SK-N-SH (cell line): ENCODE measurements around the gene TNFAIP2. TPM values are rescaled to one million over a fixed set of nuclear protein-coding genes. Genes with fewer than 3 reads are reported as not detected.

Experiments used
- CTCF ChIA-PET: fragments of 300-600, 350-600 bp; formaldehyde crosslinking; extraction: SDS; loops from one replicate; lab custom pipeline; 2021; lab: Yijun Ruan, JAX
- POLR2A ChIA-PET: fragments of 350-600 bp; sonication (Branson Sonifier 250); formaldehyde crosslinking; extraction: SDS; loops from one replicate; lab custom pipeline; 2020; ENCODE audit warnings: antibody characterized with exemption, inconsistent platforms; lab: Yijun Ruan, JAX
- DNase-seq: peaks from one replicate; pipeline ENCODE4 v3.0.0; 2012
- H2AFZ ChIP-seq: fragments of 200-600 bp; sonication (generic); 2 replicates; pipeline ENCODE4 v1.8.1; 2016; ENCODE audit warnings: antibody characterized with exemption, mild to moderate bottlenecking, low read depth
- H3F3A ChIP-seq: fragments of 200-600 bp; sonication (generic); replicated peaks from 2 replicates; pipeline ENCODE3; 2016; ENCODE audit warnings: antibody characterized with exemption, mild to moderate bottlenecking; ENCODE audit not compliant: insufficient read depth
- H3K27ac ChIP-seq, 2 experiments: fragments of 200-500 bp in 1 of 2; fragments of 200-600 bp in 1 of 2; sonication (Bioruptor generic) in 1 of 2; sonication (generic), shearing (Covaris generic) in 1 of 2; 2 replicates each; pipeline versions ENCODE4 v1.5.1 to v1.6.1; 2014 to 2016; ENCODE audit warnings: low read depth in 2 of 2, inconsistent platforms in 1 of 2, low read length in 1 of 2, mild to moderate bottlenecking in 1 of 2, mixed read lengths in 1 of 2
- H3K27me3 ChIP-seq: fragments of 200-600 bp; sonication (generic), shearing (Covaris generic); 2 replicates; pipeline ENCODE4 v1.6.1; 2016; ENCODE audit warnings: mixed run types; ENCODE audit not compliant: insufficient read depth
- H3K36me3 ChIP-seq, 2 experiments: fragments of 200-500 bp in 1 of 2; fragments of 200-600 bp in 1 of 2; sonication (Bioruptor generic) in 1 of 2; sonication (generic) in 1 of 2; replicated peaks in 1 of 2; 2 replicates each; pipeline versions ENCODE3 to v1.5.1; 2014 to 2016; ENCODE audit warnings: low read length in 1 of 2, mild to moderate bottlenecking in 1 of 2; ENCODE audit not compliant: insufficient read depth in 2 of 2, control insufficient read depth in 1 of 2
- H3K4me1 ChIP-seq, 2 experiments: fragments of 200-500 bp in 1 of 2; fragments of 200-600 bp in 1 of 2; sonication (Bioruptor generic) in 1 of 2; sonication (generic), shearing (Covaris generic) in 1 of 2; 2 replicates each; pipeline versions ENCODE4 v1.5.1 to v1.6.1; 2014 to 2016; ENCODE audit warnings: low read depth in 1 of 2, low read length in 1 of 2, mixed run types in 1 of 2; ENCODE audit not compliant: insufficient read depth in 2 of 2, control insufficient read depth in 1 of 2
- H3K4me2 ChIP-seq: fragments of 200-600 bp; sonication (generic), shearing (Covaris generic); 2 replicates; pipeline ENCODE4 v1.6.1; 2017; ENCODE audit warnings: mixed run types
- H3K4me3 ChIP-seq, 2 experiments: fragments of 200-500 bp in 1 of 2; fragments of 200-600 bp in 1 of 2; sonication (Bioruptor generic) in 1 of 2; sonication (generic), shearing (Covaris generic) in 1 of 2; 2 replicates each; pipeline versions ENCODE4 v1.5.1 to v1.8.1; 2014 to 2016; ENCODE audit warnings: low read depth in 2 of 2, inconsistent platforms in 1 of 2, low read length in 1 of 2, mild to moderate bottlenecking in 1 of 2, mixed read lengths in 1 of 2, moderate library complexity in 1 of 2
- H3K79me2 ChIP-seq: fragments of 200-600 bp; sonication (generic); 2 replicates; pipeline ENCODE4 v1.8.1; 2017; ENCODE audit warnings: mild to moderate bottlenecking; ENCODE audit not compliant: insufficient read depth
- H3K9ac ChIP-seq: fragments of 200-600 bp; sonication (generic); 2 replicates; pipeline ENCODE4 v1.6.1; 2017; ENCODE audit warnings: mixed run types
- H3K9me2 ChIP-seq: fragments of 200-600 bp; sonication (generic); 2 replicates; pipeline ENCODE4 v1.6.1; 2017; ENCODE audit warnings: mixed run types
- H3K9me3 ChIP-seq: fragments of 200-600 bp; sonication (generic); 2 replicates; pipeline ENCODE4 v1.6.1; 2017; ENCODE audit warnings: mixed run types, mild to moderate bottlenecking, moderate library complexity
- H4K20me1 ChIP-seq: fragments of 200-600 bp; sonication (generic); 2 replicates; pipeline ENCODE4 v1.6.1; 2017; ENCODE audit warnings: mild to moderate bottlenecking, mixed run types; ENCODE audit not compliant: insufficient read depth
- CHD2 ChIP-seq: fragments of 150-350 bp; IDR thresholded peaks from 2 replicates; pipeline ENCODE4 v1.6.1; 2018; ENCODE audit warnings: low read length; ENCODE audit not compliant: partially characterized antibody
- CTCF ChIP-seq: fragments of 200-600 bp; sonication (generic); IDR thresholded peaks from 2 replicates; pipeline ENCODE4 v1.6.1; 2017; ENCODE audit warnings: antibody characterized with exemption, mild to moderate bottlenecking, moderate library complexity
- EP300 ChIP-seq, 2 experiments: IDR thresholded peaks; 2 replicates each; pipeline versions ENCODE4 v1.4.0 to v1.6.1; 2012; ENCODE audit warnings: borderline replicate concordance in 1 of 2, low read depth in 1 of 2, low read length in 1 of 2
- GABPA ChIP-seq: IDR thresholded peaks from 2 replicates; pipeline ENCODE4 v1.4.0; 2012; ENCODE audit warnings: low read depth, mild to moderate bottlenecking
- MEF2A ChIP-seq: IDR thresholded peaks from 2 replicates; pipeline ENCODE4 v1.4.0; 2012; ENCODE audit warnings: low read depth, borderline replicate concordance
- PBX3 ChIP-seq: IDR thresholded peaks from 2 replicates; pipeline ENCODE4; 2012
- POLR2AphosphoS5 ChIP-seq: IDR thresholded peaks from 2 replicates; pipeline ENCODE4 v1.6.1; 2012; ENCODE audit warnings: low read depth, low read length
- RAD21 ChIP-seq: IDR thresholded peaks from 2 replicates; pipeline ENCODE4 v1.6.1; 2012; ENCODE audit warnings: mild to moderate bottlenecking, low read length
- RFX5 ChIP-seq: IDR thresholded peaks from 2 replicates; pipeline ENCODE4 v1.6.1; 2012; ENCODE audit warnings: mild to moderate bottlenecking, improper control_type of control experiment, low read length
- SMC3 ChIP-seq: IDR thresholded peaks from 2 replicates; pipeline ENCODE4 v1.6.1; 2012; ENCODE audit warnings: low read depth, low read length, improper control_type of control experiment
- TEAD4 ChIP-seq: IDR thresholded peaks from 2 replicates; pipeline ENCODE4 v1.4.0; 2012; ENCODE audit warnings: mild to moderate bottlenecking, borderline replicate concordance; ENCODE audit not compliant: insufficient read depth
- USF2 ChIP-seq: fragments of 150-350 bp; IDR thresholded peaks from 2 replicates; pipeline ENCODE4 v1.6.1; 2017; ENCODE audit warnings: antibody characterized with exemption, low read length, low read depth, borderline replicate concordance
- ZBTB33 ChIP-seq: IDR thresholded peaks from 2 replicates; pipeline ENCODE4 v1.4.0; 2012; ENCODE audit warnings: low read depth, borderline replicate concordance
- WGBS: methylation state at CpG from one replicate; pipeline ENCODE4 v1.1.6; 2017; ENCODE audit warnings: low lambda C conversion rate; 5-methylcytosine and 5-hydroxymethylcytosine counted together
- polyA plus RNA-seq, 3 experiments: library from polyadenylated mRNA; depleted of rRNA; stranded (reverse); fragments of >200 nt; gene quantifications; 2 replicates each; pipeline ENCODE4 v1.2.3, GENCODE V29; 2012

TNFAIP2 gene
- polyA plus RNA-seq, 1 of the 3 experiments (the other 2 are of a cell fraction), result 16.0 TPM

- ChIA-PET CTCF (interaction anchor here (0.6 to 7.4 kb wide), 13 partner anchors 8 to 391 kb away, joined by 3 to 99 read pairs (median 3); no protein-coding TSS in a partner anchor), POLR2A (interaction anchor here (0.7 kb wide), 1 partner anchor 157 kb away, joined by 6 read pairs; no protein-coding TSS in a partner anchor)
- Histone ChIP-seq H3K27me3 (no peaks in the 10 kb centered on the region), H3K9me3 (no peaks in the 10 kb centered on the region), H3K9me2 (no peaks in the 10 kb centered on the region), H4K20me1 (no peaks in the 10 kb centered on the region), H3K79me2 (no peaks in the 10 kb centered on the region), H3K4me3 (no peak overlapping the region), H3F3A (no peaks in the 10 kb centered on the region), H2AFZ (no peak overlapping the region), H3K4me2 (no peak overlapping the region), H3K27ac (no peak overlapping the region), H3K4me1 (no peaks in the 10 kb centered on the region; a peak in 1 of 4 replicates), H3K9ac (no peak overlapping the region), H3K36me3 (no peaks in the 10 kb centered on the region)
- 48% methylated on average over 7 of the region's 11 CpGs for WGBS
- no peak for TF ChIP-seq CTCF
- no peak for TF ChIP-seq TEAD4
- no peak for TF ChIP-seq USF2
- TF ChIP-seq EP300 (IDR thresholded peaks at IDR 0.05; ENCODE audit: borderline replicate concordance in 1 of 2, low read depth in 1 of 2, low read length in 1 of 2), result no peak
- no peak for TF ChIP-seq ZBTB33
- no peak for DNase-seq
Measured at GRCh38 chr14:103078860-103079587, 44.2 kb upstream of the TNFAIP2 start.

- whole genome bisulfite sequencing, result 93% methylated on average over 2 of the region's 2 CpGs
- Histone ChIP-seq H3K27ac (no peak overlapping the region), H3K4me3 (no peak overlapping the region), H3K27me3 (peaks cover 12% of the 10 kb centered on the region), H3K79me2 (no peaks in the 10 kb centered on the region), H4K20me1 (no peaks in the 10 kb centered on the region), H3K4me1 (no peaks in the 10 kb centered on the region; a peak in 1 of 4 replicates), H3K4me2 (no peak overlapping the region), H3F3A (no peaks in the 10 kb centered on the region), H3K36me3 (no peaks in the 10 kb centered on the region), H3K9me3 (no peaks in the 10 kb centered on the region), H3K9me2 (no peaks in the 10 kb centered on the region), H3K9ac (no peak overlapping the region), H2AFZ (no peak overlapping the region)
- TF ChIP-seq POLR2AphosphoS5 (no peak), GABPA (no peak), RAD21 (no peak), MEF2A (no peak), CHD2 (no peak), SMC3 (no peak), RFX5 (no peak), PBX3 (no peak)
- ChIA-PET CTCF (no interaction called here), POLR2A (no interaction called here)
- no peak for DNase-seq
Measured at GRCh38 chr14:103081951-103082350, 41.3 kb upstream of the TNFAIP2 start.
